ENCODE results near the gene MYO5B.

Gene MYO5B

DNA sequence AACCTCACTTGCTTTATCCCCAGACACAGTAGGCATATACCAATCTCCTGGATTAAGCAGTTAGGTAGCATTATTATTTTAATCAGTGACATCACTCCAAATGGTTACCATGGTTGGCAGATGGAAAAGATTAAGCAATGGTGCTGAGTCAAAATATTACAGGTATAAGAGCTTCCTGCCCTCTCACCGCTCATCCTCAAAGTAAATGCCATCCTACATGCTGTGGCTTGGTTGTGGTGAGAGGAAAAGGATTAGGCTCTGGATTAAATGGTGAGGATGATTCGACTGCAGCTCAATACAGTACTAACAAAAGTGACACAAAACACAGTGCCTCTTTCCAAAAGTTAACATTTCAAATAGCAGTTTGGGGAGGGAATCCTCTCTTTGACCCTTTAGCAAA is 272.7 kb downstream of the MYO5B start:
- Histone ChIP-seq H3K4me3 (ENCODE audit: low read depth, low read length) (no peak overlapping the region), H3K36me3 (no peaks in the 10 kb centered on the region), H3K9me3 (ENCODE audit: severe bottlenecking) (no peaks in the 10 kb centered on the region), H3K27me3 (ENCODE audit: insufficient read depth, low read depth, severe bottlenecking) (no peaks in the 10 kb centered on the region), H3K27ac (no peak overlapping the region)
- no peak for DNase-seq
- TF ChIP-seq, protein P1, sequence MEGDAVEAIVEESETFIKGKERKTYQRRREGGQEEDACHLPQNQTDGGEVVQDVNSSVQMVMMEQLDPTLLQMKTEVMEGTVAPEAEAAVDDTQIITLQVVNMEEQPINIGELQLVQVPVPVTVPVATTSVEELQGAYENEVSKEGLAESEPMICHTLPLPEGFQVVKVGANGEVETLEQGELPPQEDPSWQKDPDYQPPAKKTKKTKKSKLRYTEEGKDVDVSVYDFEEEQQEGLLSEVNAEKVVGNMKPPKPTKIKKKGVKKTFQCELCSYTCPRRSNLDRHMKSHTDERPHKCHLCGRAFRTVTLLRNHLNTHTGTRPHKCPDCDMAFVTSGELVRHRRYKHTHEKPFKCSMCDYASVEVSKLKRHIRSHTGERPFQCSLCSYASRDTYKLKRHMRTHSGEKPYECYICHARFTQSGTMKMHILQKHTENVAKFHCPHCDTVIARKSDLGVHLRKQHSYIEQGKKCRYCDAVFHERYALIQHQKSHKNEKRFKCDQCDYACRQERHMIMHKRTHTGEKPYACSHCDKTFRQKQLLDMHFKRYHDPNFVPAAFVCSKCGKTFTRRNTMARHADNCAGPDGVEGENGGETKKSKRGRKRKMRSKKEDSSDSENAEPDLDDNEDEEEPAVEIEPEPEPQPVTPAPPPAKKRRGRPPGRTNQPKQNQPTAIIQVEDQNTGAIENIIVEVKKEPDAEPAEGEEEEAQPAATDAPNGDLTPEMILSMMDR (IDR thresholded peaks at IDR 0.05; ENCODE audit: low read depth, low read length), result no peak

DNA sequence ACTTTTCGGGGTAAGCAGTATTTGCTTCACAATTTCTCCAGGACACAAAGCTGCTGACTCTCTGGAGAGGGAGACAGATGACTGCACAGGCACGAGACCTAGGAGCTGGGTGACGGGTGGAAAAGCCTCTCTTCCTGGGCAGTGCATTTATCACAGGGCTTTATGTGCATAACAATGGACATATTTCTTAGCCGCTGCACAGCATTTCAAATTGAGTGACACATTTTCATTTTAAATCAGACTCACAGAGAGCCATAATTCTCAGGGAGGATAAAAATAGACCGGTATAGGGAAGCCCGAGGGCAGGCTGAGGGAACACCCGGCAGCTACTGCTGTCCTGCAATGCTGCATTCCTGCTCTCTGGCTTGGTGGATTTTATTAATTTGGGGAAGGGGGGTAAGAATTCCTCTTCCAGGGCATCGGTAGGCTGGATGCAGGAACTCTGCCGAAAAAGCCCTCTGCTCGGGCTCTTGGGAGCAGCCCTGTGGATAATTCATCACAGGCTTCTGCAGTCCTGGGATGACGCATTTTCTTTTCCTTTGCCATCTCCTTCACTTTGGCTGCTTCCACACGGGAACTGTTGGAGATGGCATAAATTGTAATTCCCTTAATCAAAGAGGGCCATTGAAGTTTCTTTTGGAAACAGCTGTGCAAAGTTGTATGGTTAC is 273.5 kb downstream of the MYO5B start:
- Histone ChIP-seq H3K27me3 (ENCODE audit: insufficient read depth, low read depth, severe bottlenecking) (no peaks in the 10 kb centered on the region), H3K4me3 (ENCODE audit: low read depth, low read length) (no peak overlapping the region), H3K27ac (no peak overlapping the region), H3K9me3 (ENCODE audit: severe bottlenecking) (no peaks in the 10 kb centered on the region), H3K36me3 (no peaks in the 10 kb centered on the region)
- no peak for DNase-seq
- TF ChIP-seq, protein P1 (IDR thresholded peaks at IDR 0.05; ENCODE audit: low read depth, low read length), result no peak

DNA sequence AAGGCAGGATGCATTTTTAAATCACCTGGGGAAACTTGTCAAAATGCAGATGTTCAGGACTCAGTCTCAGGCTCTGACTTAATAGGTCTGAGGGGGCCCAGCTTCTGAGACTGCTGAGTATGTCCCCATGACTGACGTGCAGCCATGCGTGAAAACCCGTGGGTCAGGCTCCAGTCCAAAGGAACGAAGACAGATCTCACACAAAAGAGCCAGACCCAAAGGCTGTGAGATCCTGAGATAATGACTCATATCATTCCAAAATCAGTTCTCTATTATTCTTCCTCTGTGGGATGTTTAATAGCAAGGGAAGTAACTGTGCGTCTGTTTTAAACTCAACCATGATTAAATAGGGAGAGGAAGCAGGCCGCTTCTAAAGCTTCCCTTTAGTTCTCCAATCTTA is 274.2 kb downstream of the MYO5B start:
- Histone ChIP-seq H3K9me3 (ENCODE audit: severe bottlenecking) (no peaks in the 10 kb centered on the region), H3K27ac (no peak overlapping the region), H3K4me3 (ENCODE audit: low read depth, low read length) (no peak overlapping the region), H3K27me3 (ENCODE audit: insufficient read depth, low read depth, severe bottlenecking) (no peaks in the 10 kb centered on the region), H3K36me3 (no peaks in the 10 kb centered on the region)
- TF ChIP-seq, protein P1 (IDR thresholded peaks at IDR 0.05; ENCODE audit: low read depth, low read length), result no peak
- no peak for DNase-seq

DNA sequence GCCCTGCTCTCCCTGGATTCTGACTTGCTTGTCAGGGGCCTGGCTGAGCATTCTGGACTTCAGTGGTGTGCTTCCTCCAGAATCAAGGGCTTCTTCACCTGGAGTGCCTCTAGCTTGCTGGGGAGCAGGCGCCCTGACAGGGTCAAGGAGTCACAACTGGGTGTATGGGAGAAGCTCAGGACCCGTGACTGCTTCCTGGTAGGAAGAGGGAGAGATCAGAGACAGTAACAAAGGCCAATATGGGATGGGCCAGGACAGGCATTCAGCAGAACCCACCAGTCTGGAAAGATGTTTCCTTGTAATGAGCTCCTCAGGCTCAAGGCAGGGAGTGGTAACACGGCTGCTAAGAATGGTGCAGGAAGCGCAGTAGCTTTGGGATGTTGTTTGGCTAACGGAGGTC is 277.2 kb downstream of the MYO5B start:
- Histone ChIP-seq H3K27me3 (ENCODE audit: insufficient read depth, low read depth, severe bottlenecking) (no peaks in the 10 kb centered on the region), H3K4me3 (ENCODE audit: low read depth, low read length) (no peak overlapping the region), H3K9me3 (ENCODE audit: severe bottlenecking) (no peaks in the 10 kb centered on the region), H3K27ac (no peak overlapping the region), H3K36me3 (no peaks in the 10 kb centered on the region)
- no peak for DNase-seq
- TF ChIP-seq, protein P1 (IDR thresholded peaks at IDR 0.05; ENCODE audit: low read depth, low read length), result no peak

DNA sequence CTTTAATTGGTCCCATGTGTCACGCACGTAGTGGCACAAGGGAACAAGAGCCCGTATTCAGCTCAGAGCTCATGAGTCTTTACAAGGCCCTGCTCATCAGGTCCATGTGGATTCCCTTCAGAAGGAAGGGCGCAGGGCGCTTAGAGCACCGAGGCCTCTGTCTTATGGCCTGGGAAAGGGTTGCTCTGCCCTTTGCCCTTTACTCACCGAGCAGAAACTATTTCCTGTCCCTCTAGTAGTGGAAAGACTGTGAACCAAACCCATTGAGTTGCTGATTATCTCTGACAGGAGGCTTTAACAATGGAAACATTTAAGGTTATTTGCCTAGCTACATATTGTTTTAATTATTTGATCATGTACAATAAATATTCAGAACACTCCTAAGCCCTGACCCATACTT is 279.6 kb downstream of the MYO5B start:
- H3K4me3 ChIP-seq (ENCODE audit: low read depth, low read length), result no peak overlapping the region
- no peak overlapping the region for H3K27ac ChIP-seq
- peaks cover 5% of the 10 kb centered on the region for H3K9me3 ChIP-seq (ENCODE audit: severe bottlenecking)
- no peaks in the 10 kb centered on the region for H3K27me3 ChIP-seq (ENCODE audit: insufficient read depth, low read depth, severe bottlenecking)
- H3K36me3 ChIP-seq, result no peaks in the 10 kb centered on the region
- TF ChIP-seq, protein P1 (IDR thresholded peaks at IDR 0.05; ENCODE audit: low read depth, low read length), result no peak
- DNase-seq, result no peak

DNA sequence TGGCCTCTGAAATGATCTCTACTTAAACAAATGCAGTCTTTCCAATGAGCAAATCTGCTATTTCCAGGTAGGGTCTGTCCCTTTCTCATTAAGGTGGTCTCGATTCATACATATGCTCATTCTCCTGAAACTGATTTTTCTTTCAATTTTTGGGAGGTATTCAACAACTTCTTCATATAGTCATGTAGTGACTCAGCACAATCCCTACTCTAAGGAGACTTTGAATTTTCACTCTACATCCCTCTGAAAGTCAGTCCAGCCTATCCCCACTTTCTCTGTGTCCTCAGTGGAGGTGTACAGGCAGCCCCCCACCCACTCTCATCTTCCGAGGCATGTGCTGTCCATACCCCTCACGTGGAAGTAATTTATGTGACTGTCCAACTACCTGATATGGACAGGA is 281.7 kb downstream of the MYO5B start:
- Histone ChIP-seq H3K9me3 (ENCODE audit: severe bottlenecking) (peaks cover 5% of the 10 kb centered on the region), H3K4me3 (ENCODE audit: low read depth, low read length) (no peak overlapping the region), H3K27ac (no peak overlapping the region), H3K36me3 (no peaks in the 10 kb centered on the region), H3K27me3 (ENCODE audit: insufficient read depth, low read depth, severe bottlenecking) (no peaks in the 10 kb centered on the region)
- TF ChIP-seq, protein P1 (IDR thresholded peaks at IDR 0.05; ENCODE audit: low read depth, low read length), result no peak
- DNase-seq, result no peak
